Fibroblast of lung (primary cell): ENCODE data around the gene CMYA5.

ENCODE experiments used
- EZH2 ChIP-seq: IDR thresholded peaks from 2 replicates; pipeline ENCODE4 v1.5.1; 2012; ENCODE audit warnings: low read length, control low read depth, mild to moderate bottlenecking; ENCODE audit errors: missing control alignments
- TF ChIP-seq, protein P1 (sequence below), 2 donors: IDR thresholded peaks in 1 of 2; conservative IDR thresholded peaks in 1 of 2; 1 replicate in 1 of 2; 2 replicates in 1 of 2; pipeline ENCODE4 v1.5.1; 2011 to 2012; ENCODE audit warnings: low read length in 2 of 2, control low read depth in 1 of 2, inconsistent platforms in 1 of 2, low read depth in 1 of 2, mild to moderate bottlenecking in 1 of 2

DNA sequence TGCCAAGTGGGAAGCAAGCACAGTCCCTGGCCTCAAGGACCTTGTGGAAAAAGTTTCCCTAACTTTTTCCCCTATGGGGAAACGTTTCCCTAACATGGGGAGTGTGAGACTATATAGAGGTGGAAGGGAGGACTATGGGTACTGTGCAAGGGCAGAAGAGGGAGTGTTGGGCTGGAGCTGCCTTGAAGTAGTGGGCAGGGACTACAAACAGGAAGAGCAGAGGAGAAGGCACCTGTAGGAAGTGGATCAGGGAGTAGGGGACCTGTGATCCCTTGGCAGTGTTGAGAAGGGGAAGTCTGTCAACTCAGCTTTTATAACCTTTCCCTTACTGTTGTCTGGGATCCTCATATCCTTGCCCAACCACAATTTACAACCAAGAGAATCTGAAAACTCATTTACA, 1.4 kb downstream of the CMYA5 start:
- TF ChIP-seq, protein P1, sequence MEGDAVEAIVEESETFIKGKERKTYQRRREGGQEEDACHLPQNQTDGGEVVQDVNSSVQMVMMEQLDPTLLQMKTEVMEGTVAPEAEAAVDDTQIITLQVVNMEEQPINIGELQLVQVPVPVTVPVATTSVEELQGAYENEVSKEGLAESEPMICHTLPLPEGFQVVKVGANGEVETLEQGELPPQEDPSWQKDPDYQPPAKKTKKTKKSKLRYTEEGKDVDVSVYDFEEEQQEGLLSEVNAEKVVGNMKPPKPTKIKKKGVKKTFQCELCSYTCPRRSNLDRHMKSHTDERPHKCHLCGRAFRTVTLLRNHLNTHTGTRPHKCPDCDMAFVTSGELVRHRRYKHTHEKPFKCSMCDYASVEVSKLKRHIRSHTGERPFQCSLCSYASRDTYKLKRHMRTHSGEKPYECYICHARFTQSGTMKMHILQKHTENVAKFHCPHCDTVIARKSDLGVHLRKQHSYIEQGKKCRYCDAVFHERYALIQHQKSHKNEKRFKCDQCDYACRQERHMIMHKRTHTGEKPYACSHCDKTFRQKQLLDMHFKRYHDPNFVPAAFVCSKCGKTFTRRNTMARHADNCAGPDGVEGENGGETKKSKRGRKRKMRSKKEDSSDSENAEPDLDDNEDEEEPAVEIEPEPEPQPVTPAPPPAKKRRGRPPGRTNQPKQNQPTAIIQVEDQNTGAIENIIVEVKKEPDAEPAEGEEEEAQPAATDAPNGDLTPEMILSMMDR (conservative IDR thresholded peaks at IDR 0.05 in 1 of 2, IDR thresholded peaks at IDR 0.05 in 1 of 2; ENCODE audit: low read depth in 1 of 2, low read length in 2 of 2) = no peak
- no peak for TF ChIP-seq EZH2
